AG09319 (cell line): ENCODE measurements around the gene ZBTB2.

ENCODE experiments used
- DNase-seq: peaks from one replicate; pipeline ENCODE4 v3.0.0-alpha.2; 2010; ENCODE audit warnings: low read depth; ENCODE audit errors: extremely low read depth
- CTCF ChIP-seq: IDR thresholded peaks from 2 replicates; pipeline ENCODE4 v1.5.1; 2011; ENCODE audit warnings: low read depth, mild to moderate bottlenecking, inconsistent platforms, low read length, moderate library complexity

ZBTB2 gene

GRCh38 chr6:151391471-151392413 is at the start of gene ZBTB2:
ZBTB2 (minus strand) TSS chr6:151391559; CDS start chr6:151373637, 17,922 bp downstream.
- no peak for TF ChIP-seq CTCF
- no peak for DNase-seq

- DNase-seq: no peak
- TF ChIP-seq CTCF: peak; percentile 53
Observed at GRCh38 chr6:151440930-151441329, 49.6 kb upstream of the ZBTB2 start.

GRCh38 chr6:151440498-151440897 is 49.1 kb upstream of the ZBTB2 start:
- TF ChIP-seq CTCF: no peak
- DNase-seq: no peak

GRCh38 chr6:151437401-151437800 is 46.0 kb upstream of the ZBTB2 start:
- no peak for TF ChIP-seq CTCF
- no peak for DNase-seq

GRCh38 chr6:151436802-151437201 is 45.4 kb upstream of the ZBTB2 start:
- peak; percentile 61 for DNase-seq
- no peak for TF ChIP-seq CTCF

GRCh38 chr6:151436300-151436699 is 44.9 kb upstream of the ZBTB2 start:
- no peak for TF ChIP-seq CTCF
- DNase-seq: no peak

- TF ChIP-seq CTCF: no peak
- no peak for DNase-seq
Observed at GRCh38 chr6:151434369-151434768, 43.0 kb upstream of the ZBTB2 start.
